ENCODE measurements around the gene RORC.

- TF ChIP-seq CTCF (conservative IDR thresholded peaks at IDR 0.05 in 1 of 2, IDR thresholded peaks at IDR 0.05 in 1 of 2; ENCODE audit: low read depth in 1 of 2, low read length in 2 of 2): no peak
- TF ChIP-seq EZH2 (IDR thresholded peaks at IDR 0.05; ENCODE audit: low read length, missing control alignments): no peak
These were observed 1.5 kb downstream of the RORC start for GRCh38 chr1:151830055-151830454.

All from fibroblast of lung (primary cell).